A549 (cell line): ENCODE data around the gene CCDC92B. TPM values are rescaled to one million over a fixed set of nuclear protein-coding genes. Genes with fewer than 3 reads are reported as not detected.
"Not testable (repeated sequence)": the region's sequence is repeated elsewhere in the genome, so short reads cannot be mapped to it uniquely, and the experiment has no call there.

Experiments used
- ATAC-seq, 2 experiments: fragments of 200-7000 bp in 1 of 2; fragments of >200 bp in 1 of 2; cut with Nextera tagmentation in 1 of 2; cut with Tn5 transposase in 1 of 2; 3 replicates each; pipeline versions ENCODE4 v1.8.0 to v1.9.1; 2018 to 2020; ENCODE audit warnings: mild to moderate bottlenecking in 1 of 2, moderate library complexity in 1 of 2
- CTCF ChIA-PET: fragments of 300-600 bp; sonication (Branson Sonifier 250); formaldehyde crosslinking; extraction: SDS; loops from one replicate; lab custom pipeline; 2021; ENCODE audit warnings: antibody characterized with exemption, inconsistent platforms; lab: Yijun Ruan, JAX
- POLR2A ChIA-PET: fragments of 350-600 bp; formaldehyde crosslinking; extraction: SDS; loops from one replicate; lab custom pipeline; 2021; ENCODE audit warnings: antibody characterized with exemption, inconsistent platforms; lab: Yijun Ruan, JAX
- DNase-seq, 2 experiments: peaks; one replicate each; pipeline versions ENCODE4 v3.0.0 to v3.0.0-alpha.2; 2011 to 2016; ENCODE audit warnings: low read depth in 1 of 2, low spot score in 1 of 2
- FAIRE-seq: peaks from 2 replicates; lab custom pipeline; 2011; peaks lifted over from hg19 to GRCh38; lab: Jason Lieb, UNC
- H3K27ac ChIP-seq, 2 experiments: fragments of >200 bp; sonication (Bioruptor Twin); formaldehyde crosslinking; 3 replicates each; pipeline ENCODE4 v1.5.1; 2016 to 2017
- H3K4me1 ChIP-seq: fragments of >200 bp; sonication (Bioruptor Twin); formaldehyde crosslinking; 3 replicates; pipeline ENCODE4 v1.6.1; 2016
- H3K4me2 ChIP-seq: fragments of >200 bp; sonication (Bioruptor Twin); formaldehyde crosslinking; 3 replicates; pipeline ENCODE4 v1.6.1; 2016
- H3K4me3 ChIP-seq: fragments of >200 bp; sonication (Bioruptor Twin); formaldehyde crosslinking; 3 replicates; pipeline ENCODE4 v1.5.1; 2016
- H3K9me3 ChIP-seq: fragments of >200 bp; sonication (Bioruptor Twin); formaldehyde crosslinking; 3 replicates; pipeline ENCODE4 v1.6.1; 2016
- CBX2 ChIP-seq: fragments of 200-600 bp; sonication (generic); IDR thresholded peaks from 2 replicates; pipeline ENCODE4 v1.6.1; 2016; ENCODE audit warnings: low read depth, mild to moderate bottlenecking, borderline replicate concordance
- CEBPB ChIP-seq, 2 experiments: fragments of >200 bp in 1 of 2; sonication (Bioruptor Twin) in 1 of 2; formaldehyde crosslinking in 1 of 2; IDR thresholded peaks; 2 replicates each; pipeline ENCODE4 v1.6.1; 2012 to 2016
- EHF ChIP-seq: fragments of 250-450 bp; sonication (Bioruptor Pico); IDR thresholded peaks from 2 replicates; pipeline ENCODE4 v1.5.0; 2020; ENCODE audit warnings: mild to moderate bottlenecking
- EP300 ChIP-seq, 2 experiments: fragments of >200 bp; sonication (Bioruptor Twin); formaldehyde crosslinking; IDR thresholded peaks; 2 replicates in 1 of 2; 3 replicates in 1 of 2; pipeline ENCODE4 v1.6.1; 2016 to 2017
- HDAC2 ChIP-seq: fragments of 200-600 bp; sonication (generic); IDR thresholded peaks from 2 replicates; pipeline ENCODE4 v1.6.1; 2016
- HOXA7 ChIP-seq: fragments of 250-450 bp; sonication (Bioruptor Pico); IDR thresholded peaks from 2 replicates; pipeline ENCODE4 v1.5.0; 2020; ENCODE audit warnings: mild to moderate bottlenecking, moderate library complexity
- HOXB13 ChIP-seq: fragments of 250-450 bp; sonication (Bioruptor Pico); IDR thresholded peaks from 2 replicates; pipeline ENCODE4 v1.5.0; 2020; ENCODE audit warnings: low read depth, mild to moderate bottlenecking, moderate library complexity
- JUN ChIP-seq, 2 experiments: fragments of >200 bp; sonication (Bioruptor Twin); formaldehyde crosslinking; IDR thresholded peaks; 2 replicates in 1 of 2; 3 replicates in 1 of 2; pipeline ENCODE4 v1.6.1; 2016 to 2017
- JUNB ChIP-seq: fragments of >200 bp; sonication (Bioruptor Twin); formaldehyde crosslinking; IDR thresholded peaks from 2 replicates; pipeline ENCODE4 v1.6.1; 2016
- KDM5A ChIP-seq: fragments of 200-600 bp; sonication (generic); IDR thresholded peaks from 2 replicates; pipeline ENCODE4 v1.6.1; 2016; ENCODE audit warnings: antibody characterized with exemption, mild to moderate bottlenecking
- MAFK ChIP-seq: fragments of 450-650 bp; IDR thresholded peaks from 2 replicates; pipeline ENCODE4 v1.6.1; 2014; ENCODE audit not compliant: partially characterized antibody
- MAZ ChIP-seq: fragments of 150-350 bp; IDR thresholded peaks from 2 replicates; pipeline ENCODE4 v1.6.1; 2014; ENCODE audit warnings: antibody characterized with exemption, low read depth, low read length, borderline replicate concordance
- MYC ChIP-seq: IDR thresholded peaks from 2 replicates; pipeline ENCODE4 v1.6.1; 2012; ENCODE audit warnings: mild to moderate bottlenecking, inconsistent platforms, low read length, improper control_type of control experiment, borderline replicate concordance
- NFE2L2 ChIP-seq: fragments of 150-350 bp; conservative IDR thresholded peaks from 2 replicates; pipeline ENCODE4 v1.6.1; 2014; ENCODE audit warnings: low read length
- PHF8 ChIP-seq: fragments of 200-600 bp; sonication (generic); IDR thresholded peaks from 2 replicates; pipeline ENCODE4 v1.6.1; 2016; ENCODE audit warnings: low read depth, mild to moderate bottlenecking, antibody characterized with exemption, moderate library complexity, borderline replicate concordance
- POLR2A ChIP-seq: IDR thresholded peaks from 2 replicates; pipeline ENCODE4 v1.6.1; 2012; ENCODE audit warnings: mild to moderate bottlenecking, low read length
- RARB ChIP-seq: fragments of 250-450 bp; sonication (Bioruptor Pico); IDR thresholded peaks from 2 replicates; pipeline ENCODE4 v1.8.0; 2021; ENCODE audit warnings: mild to moderate bottlenecking, moderate library complexity
- RCOR1 ChIP-seq: fragments of 150-350 bp; IDR thresholded peaks from 2 replicates; pipeline ENCODE4 v1.6.1; 2014; ENCODE audit warnings: antibody characterized with exemption, low read length, low read depth
- TP53 ChIP-seq: fragments of 250-450 bp; sonication (Bioruptor Pico); IDR thresholded peaks from 2 replicates; pipeline ENCODE4 v1.5.0; 2021; ENCODE audit warnings: mild to moderate bottlenecking, moderate library complexity
- ZFP36 ChIP-seq: fragments of 450-650 bp; IDR thresholded peaks from 2 replicates; pipeline ENCODE4 v1.6.1; 2014; ENCODE audit warnings: borderline replicate concordance; ENCODE audit not compliant: partially characterized antibody
- WGBS: methylation state at CpG from one replicate; pipeline ENCODE4 v1.1.6; 2017; ENCODE audit errors: missing lambda C conversion rate; 5-methylcytosine and 5-hydroxymethylcytosine counted together
- polyA plus RNA-seq, 4 experiments: library from polyadenylated mRNA; depleted of rRNA in 3 of 4; stranded (reverse); fragments of >200 nt; fragmentation: RNase III in 1 of 4; extraction: RNeasy Plus Mini Kit Qiagen cat#74134 plus additional on column Dnase treatment in 1 of 4; gene quantifications; 2 replicates in 3 of 4; 3 replicates in 1 of 4; pipeline ENCODE4 v1.2.3, GENCODE V29; 2011 to 2017
- TF ChIP-seq, protein P1 (sequence below): fragments of >200 bp; sonication (Bioruptor Twin); formaldehyde crosslinking; IDR thresholded peaks from 3 replicates; pipeline ENCODE4 v1.6.1; 2016
- TF ChIP-seq, protein P2 (sequence below): fragments of 450-650 bp; IDR thresholded peaks from 2 replicates; pipeline ENCODE4 v1.6.1; 2014; ENCODE audit warnings: antibody characterized with exemption
- TF ChIP-seq, protein P3 (sequence below): fragments of 250-450 bp; sonication (Bioruptor Pico); IDR thresholded peaks from 2 replicates; pipeline ENCODE4 v1.5.0; 2020; ENCODE audit warnings: low read depth, mild to moderate bottlenecking, moderate library complexity
- TF ChIP-seq, protein P4 (sequence below): fragments of >200 bp; sonication (Bioruptor Twin); formaldehyde crosslinking; IDR thresholded peaks from 2 replicates; pipeline ENCODE4 v1.6.1; 2016
- TF ChIP-seq, protein P5 (sequence below): fragments of 150-350 bp; IDR thresholded peaks from 2 replicates; pipeline ENCODE4 v1.6.1; 2014; ENCODE audit warnings: low read depth, mild to moderate bottlenecking, low read length
- TF ChIP-seq, protein P6 (sequence below): IDR thresholded peaks from 2 replicates; pipeline ENCODE4 v1.6.1; 2012
- TF ChIP-seq, protein P7 (sequence below): fragments of 200-600 bp; sonication (generic); IDR thresholded peaks from 2 replicates; pipeline ENCODE4 v1.6.1; 2016; ENCODE audit warnings: antibody characterized with exemption, mild to moderate bottlenecking, moderate library complexity

CCDC92B gene
- polyA plus RNA-seq, 2 of the 4 experiments (the other 2 are of a cell fraction), result 0.05 to 0.08 TPM

DNA sequence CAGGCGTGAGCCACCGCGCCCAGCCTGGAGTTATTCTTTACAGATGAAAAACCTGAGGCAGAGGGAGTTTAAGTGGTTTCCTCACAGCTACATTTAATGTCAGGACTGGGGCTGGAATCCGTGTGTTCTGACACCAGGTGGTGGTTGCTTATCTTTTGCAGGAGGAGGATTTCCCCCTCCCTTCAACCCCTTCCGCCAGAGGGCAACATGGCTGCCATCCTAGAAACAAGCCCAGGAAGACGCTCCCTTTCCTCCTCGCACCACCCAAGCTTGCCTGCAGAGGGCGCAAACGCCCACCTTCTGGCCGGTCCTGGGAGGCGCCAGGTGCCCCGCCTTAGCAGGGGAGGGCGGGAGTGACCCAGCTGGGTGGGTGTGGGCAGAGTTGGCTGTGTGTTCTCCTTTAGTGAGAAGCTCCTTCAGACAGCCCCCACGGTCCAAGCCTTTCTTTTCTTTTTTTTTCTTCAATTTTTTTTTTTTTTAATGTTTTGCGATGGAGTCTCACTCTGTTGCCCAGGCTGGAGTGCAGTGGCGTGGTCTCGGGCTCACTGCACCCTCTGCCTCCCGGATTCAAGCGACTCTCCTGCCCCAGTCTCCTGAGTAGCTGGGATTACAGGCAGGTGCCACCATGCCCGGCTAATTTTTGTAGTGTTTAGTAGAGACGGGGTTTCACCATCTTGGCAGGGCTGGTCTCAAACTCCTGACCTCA is 36.9 kb upstream of the CCDC92B start (continued):
- TF ChIP-seq CBX2, result no peak
- TF ChIP-seq RARB (CRISPR knock-in tag), result no peak
- no peak for TF ChIP-seq JUNB
- TF ChIP-seq RCOR1, result no peak
- TF ChIP-seq MAFK, result no peak
- TF ChIP-seq, protein P1, sequence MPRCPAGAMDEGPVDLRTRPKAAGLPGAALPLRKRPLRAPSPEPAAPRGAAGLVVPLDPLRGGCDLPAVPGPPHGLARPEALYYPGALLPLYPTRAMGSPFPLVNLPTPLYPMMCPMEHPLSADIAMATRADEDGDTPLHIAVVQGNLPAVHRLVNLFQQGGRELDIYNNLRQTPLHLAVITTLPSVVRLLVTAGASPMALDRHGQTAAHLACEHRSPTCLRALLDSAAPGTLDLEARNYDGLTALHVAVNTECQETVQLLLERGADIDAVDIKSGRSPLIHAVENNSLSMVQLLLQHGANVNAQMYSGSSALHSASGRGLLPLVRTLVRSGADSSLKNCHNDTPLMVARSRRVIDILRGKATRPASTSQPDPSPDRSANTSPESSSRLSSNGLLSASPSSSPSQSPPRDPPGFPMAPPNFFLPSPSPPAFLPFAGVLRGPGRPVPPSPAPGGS, result no peak
- TF ChIP-seq HOXB13 (CRISPR knock-in tag), result no peak
- TF ChIP-seq CEBPB (IDR thresholded peaks at IDR 0.05), result no peak
- TF ChIP-seq POLR2A, result no peak
- peak; percentile 41; the same call in 1 of the 2 replicates for TF ChIP-seq TP53 (CRISPR knock-in tag)
- no peak for TF ChIP-seq EP300 (IDR thresholded peaks at IDR 0.05)
- TF ChIP-seq, protein P2, sequence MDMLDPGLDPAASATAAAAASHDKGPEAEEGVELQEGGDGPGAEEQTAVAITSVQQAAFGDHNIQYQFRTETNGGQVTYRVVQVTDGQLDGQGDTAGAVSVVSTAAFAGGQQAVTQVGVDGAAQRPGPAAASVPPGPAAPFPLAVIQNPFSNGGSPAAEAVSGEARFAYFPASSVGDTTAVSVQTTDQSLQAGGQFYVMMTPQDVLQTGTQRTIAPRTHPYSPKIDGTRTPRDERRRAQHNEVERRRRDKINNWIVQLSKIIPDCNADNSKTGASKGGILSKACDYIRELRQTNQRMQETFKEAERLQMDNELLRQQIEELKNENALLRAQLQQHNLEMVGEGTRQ, result no peak
- peak in 1 of 2 experiments; percentile 35; a peak in 1 of 5 replicates for TF ChIP-seq JUN (IDR thresholded peaks at IDR 0.05)
- TF ChIP-seq, protein P3, sequence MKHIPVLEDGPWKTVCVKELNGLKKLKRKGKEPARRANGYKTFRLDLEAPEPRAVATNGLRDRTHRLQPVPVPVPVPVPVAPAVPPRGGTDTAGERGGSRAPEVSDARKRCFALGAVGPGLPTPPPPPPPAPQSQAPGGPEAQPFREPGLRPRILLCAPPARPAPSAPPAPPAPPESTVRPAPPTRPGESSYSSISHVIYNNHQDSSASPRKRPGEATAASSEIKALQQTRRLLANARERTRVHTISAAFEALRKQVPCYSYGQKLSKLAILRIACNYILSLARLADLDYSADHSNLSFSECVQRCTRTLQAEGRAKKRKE, result no peak
- TF ChIP-seq, protein P4, sequence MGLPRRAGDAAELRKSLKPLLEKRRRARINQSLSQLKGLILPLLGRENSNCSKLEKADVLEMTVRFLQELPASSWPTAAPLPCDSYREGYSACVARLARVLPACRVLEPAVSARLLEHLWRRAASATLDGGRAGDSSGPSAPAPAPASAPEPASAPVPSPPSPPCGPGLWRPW, result no peak
- TF ChIP-seq MYC, result no peak
- TF ChIP-seq PHF8, result no peak
- no peak for TF ChIP-seq KDM5A
- no peak for TF ChIP-seq HDAC2
- no peak for TF ChIP-seq EHF (CRISPR knock-in tag)
- TF ChIP-seq, protein P5, sequence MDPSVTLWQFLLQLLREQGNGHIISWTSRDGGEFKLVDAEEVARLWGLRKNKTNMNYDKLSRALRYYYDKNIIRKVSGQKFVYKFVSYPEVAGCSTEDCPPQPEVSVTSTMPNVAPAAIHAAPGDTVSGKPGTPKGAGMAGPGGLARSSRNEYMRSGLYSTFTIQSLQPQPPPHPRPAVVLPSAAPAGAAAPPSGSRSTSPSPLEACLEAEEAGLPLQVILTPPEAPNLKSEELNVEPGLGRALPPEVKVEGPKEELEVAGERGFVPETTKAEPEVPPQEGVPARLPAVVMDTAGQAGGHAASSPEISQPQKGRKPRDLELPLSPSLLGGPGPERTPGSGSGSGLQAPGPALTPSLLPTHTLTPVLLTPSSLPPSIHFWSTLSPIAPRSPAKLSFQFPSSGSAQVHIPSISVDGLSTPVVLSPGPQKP, result no peak

DNA sequence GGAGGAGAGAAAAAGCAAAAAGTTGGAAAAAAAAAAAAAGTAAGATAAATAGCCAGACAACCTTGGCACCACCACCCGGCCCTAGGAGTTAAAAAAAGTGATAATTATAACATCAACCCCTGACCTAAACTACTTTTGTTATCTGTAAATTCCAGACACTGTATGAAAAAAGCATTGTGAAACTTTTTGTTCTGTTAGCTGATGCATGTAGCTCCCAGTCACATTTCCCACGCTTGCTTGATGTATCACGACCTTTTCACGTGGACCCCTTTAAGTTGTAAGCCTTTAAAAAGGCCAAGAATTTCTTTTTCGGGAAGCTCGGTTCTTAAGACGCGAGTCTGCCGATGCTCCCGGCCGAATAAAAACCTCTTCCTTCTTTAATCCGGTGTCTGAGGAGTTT is 35.9 kb upstream of the CCDC92B start:
- not testable (repeated sequence) for H3K27ac ChIP-seq, H3K9me3 ChIP-seq, DNase-seq, H3K4me1 ChIP-seq, H3K4me3 ChIP-seq, FAIRE-seq, H3K4me2 ChIP-seq, ATAC-seq
- WGBS, result 87% methylated on average over 12 of the region's 12 CpGs
- CTCF ChIA-PET, result interaction anchor here (0.6 to 10.6 kb wide), 33 partner anchors 8 to 851 kb away, joined by 3 to 82 read pairs (median 6); partner anchors contain the start of genes CTNS and RAP1GAP2
- POLR2A ChIA-PET, result interaction anchor here (0.8 kb wide), 1 partner anchor 29 kb away, joined by 3 read pairs; no protein-coding TSS in a partner anchor

DNA sequence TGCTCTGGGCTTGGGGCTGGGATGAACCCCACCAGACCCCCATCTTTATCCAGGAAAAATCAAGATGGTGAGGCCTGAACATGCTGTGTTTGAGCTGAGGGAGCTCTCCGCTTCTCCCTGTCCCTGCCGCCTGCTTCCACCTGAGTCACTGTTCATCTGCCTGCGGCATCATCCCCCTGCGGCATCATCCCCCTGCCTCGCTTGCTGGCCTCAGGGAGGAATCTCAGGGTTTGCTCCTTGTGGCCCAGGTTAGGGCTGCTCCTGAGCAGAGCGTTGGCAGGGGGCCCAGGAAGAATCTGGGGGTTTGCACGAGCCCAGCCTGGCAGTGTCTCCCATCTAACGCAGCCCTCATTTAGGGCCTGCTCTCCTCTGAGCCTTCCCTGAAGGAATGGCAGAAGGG is 35.4 kb upstream of the CCDC92B start:
- Histone ChIP-seq H3K27ac (no peak overlapping the region), H3K4me2 (no peak overlapping the region), H3K4me3 (no peak overlapping the region), H3K9me3 (no peaks in the 10 kb centered on the region), H3K4me1 (no peaks in the 10 kb centered on the region)
- CTCF ChIA-PET, result interaction anchor here (1.3 to 10.6 kb wide), 17 partner anchors 11 to 234 kb away, joined by 3 to 82 read pairs (median 9); partner anchors contain the start of gene RAP1GAP2
- FAIRE-seq (no peak), DNase-seq (no peak), ATAC-seq (no peak)
- 89% methylated on average over 8 of the region's 8 CpGs for WGBS
- POLR2A ChIA-PET, result no interaction called here
- TF ChIP-seq, protein P3, result no peak
- TF ChIP-seq, protein P6, sequence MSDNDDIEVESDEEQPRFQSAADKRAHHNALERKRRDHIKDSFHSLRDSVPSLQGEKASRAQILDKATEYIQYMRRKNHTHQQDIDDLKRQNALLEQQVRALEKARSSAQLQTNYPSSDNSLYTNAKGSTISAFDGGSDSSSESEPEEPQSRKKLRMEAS, result no peak
- TF ChIP-seq ZFP36 (no peak), RCOR1 (no peak), HOXA7 (no peak), NFE2L2 (no peak), MAZ (no peak)
- TF ChIP-seq, protein P7, sequence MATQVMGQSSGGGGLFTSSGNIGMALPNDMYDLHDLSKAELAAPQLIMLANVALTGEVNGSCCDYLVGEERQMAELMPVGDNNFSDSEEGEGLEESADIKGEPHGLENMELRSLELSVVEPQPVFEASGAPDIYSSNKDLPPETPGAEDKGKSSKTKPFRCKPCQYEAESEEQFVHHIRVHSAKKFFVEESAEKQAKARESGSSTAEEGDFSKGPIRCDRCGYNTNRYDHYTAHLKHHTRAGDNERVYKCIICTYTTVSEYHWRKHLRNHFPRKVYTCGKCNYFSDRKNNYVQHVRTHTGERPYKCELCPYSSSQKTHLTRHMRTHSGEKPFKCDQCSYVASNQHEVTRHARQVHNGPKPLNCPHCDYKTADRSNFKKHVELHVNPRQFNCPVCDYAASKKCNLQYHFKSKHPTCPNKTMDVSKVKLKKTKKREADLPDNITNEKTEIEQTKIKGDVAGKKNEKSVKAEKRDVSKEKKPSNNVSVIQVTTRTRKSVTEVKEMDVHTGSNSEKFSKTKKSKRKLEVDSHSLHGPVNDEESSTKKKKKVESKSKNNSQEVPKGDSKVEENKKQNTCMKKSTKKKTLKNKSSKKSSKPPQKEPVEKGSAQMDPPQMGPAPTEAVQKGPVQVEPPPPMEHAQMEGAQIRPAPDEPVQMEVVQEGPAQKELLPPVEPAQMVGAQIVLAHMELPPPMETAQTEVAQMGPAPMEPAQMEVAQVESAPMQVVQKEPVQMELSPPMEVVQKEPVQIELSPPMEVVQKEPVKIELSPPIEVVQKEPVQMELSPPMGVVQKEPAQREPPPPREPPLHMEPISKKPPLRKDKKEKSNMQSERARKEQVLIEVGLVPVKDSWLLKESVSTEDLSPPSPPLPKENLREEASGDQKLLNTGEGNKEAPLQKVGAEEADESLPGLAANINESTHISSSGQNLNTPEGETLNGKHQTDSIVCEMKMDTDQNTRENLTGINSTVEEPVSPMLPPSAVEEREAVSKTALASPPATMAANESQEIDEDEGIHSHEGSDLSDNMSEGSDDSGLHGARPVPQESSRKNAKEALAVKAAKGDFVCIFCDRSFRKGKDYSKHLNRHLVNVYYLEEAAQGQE, result no peak
